Natural killer cell (primary cell): ENCODE measurements around the gene NEUROD6. TPM values are rescaled to one million over a fixed set of nuclear protein-coding genes. Genes with fewer than 3 reads are reported as not detected.

Experiments
- total RNA-seq, 4 donors: library from RNA; stranded (reverse); fragments of 120-200 nt in 1 of 4; gene quantifications; one replicate each; pipeline versions ENCODE4 v1.2.3 to v1.2.4, GENCODE V29; 2013 to 2022

NEUROD6 gene
- total RNA-seq, 3 donors from 2014 or later (not counting 1 experiment from before 2014, with no cell fraction given) = not detected

Other genes starting within 250 kb of the NEUROD6 start
- gene ITPRID1, start 173.4 kb upstream of the NEUROD6 start, total RNA-seq = not detected